Esophagus muscularis mucosa (tissue), 4 donors: Measurements from ENCODE around the gene SLC35F6.
"Not testable (repeated sequence)": the region's sequence is repeated elsewhere in the genome, so short reads cannot be mapped to it uniquely, and the experiment has no call there.

Experiments
- CTCF ChIP-seq, 3 experiments: fragments of 200-600 bp in 2 of 3; fragments of 450-650 bp in 1 of 3; sonication (generic) in 2 of 3; IDR thresholded peaks; one replicate each; pipeline ENCODE4 v1.5.1; 2017 to 2019; ENCODE audit warnings: antibody characterized with exemption in 3 of 3, mild to moderate bottlenecking in 2 of 3, moderate library complexity in 1 of 3
- EP300 ChIP-seq: sonication (generic); formaldehyde crosslinking; IDR thresholded peaks from one replicate; pipeline ENCODE4 v1.6.1; 2017; ENCODE audit warnings: antibody characterized with exemption
- POLR2A ChIP-seq: fragments of 450-650 bp; IDR thresholded peaks from one replicate; pipeline ENCODE4 v1.6.1; 2017; ENCODE audit warnings: antibody characterized with exemption, moderate library complexity, mild to moderate bottlenecking, low read depth
- POLR2AphosphoS5 ChIP-seq, 2 donors: sonication (generic); formaldehyde crosslinking; IDR thresholded peaks; one replicate each; pipeline ENCODE4 v1.6.1; 2017; ENCODE audit warnings: antibody characterized with exemption in 2 of 2

GRCh38 chr2:26795135-26795534 lies 31.1 kb downstream of the SLC35F6 start:
- not testable (repeated sequence) for TF ChIP-seq CTCF (IDR thresholded peaks at IDR 0.05); POLR2A; POLR2AphosphoS5 (IDR thresholded peaks at IDR 0.05); EP300
